GM19324 (cell line): ENCODE data around the gene SLC5A6.
"Not testable (repeated sequence)": the region's sequence is repeated elsewhere in the genome, so short reads cannot be mapped to it uniquely, and the experiment has no call there.

Experiments
- ATAC-seq: cut with Tn5 transposase; IDR thresholded peaks from one replicate; pipeline ENCODE4 v1.9.1; 2021; ENCODE audit warnings: mild to moderate bottlenecking, moderate library complexity; ENCODE audit not compliant: unreplicated experiment, low FRiP score

Gene SLC5A6

DNA sequence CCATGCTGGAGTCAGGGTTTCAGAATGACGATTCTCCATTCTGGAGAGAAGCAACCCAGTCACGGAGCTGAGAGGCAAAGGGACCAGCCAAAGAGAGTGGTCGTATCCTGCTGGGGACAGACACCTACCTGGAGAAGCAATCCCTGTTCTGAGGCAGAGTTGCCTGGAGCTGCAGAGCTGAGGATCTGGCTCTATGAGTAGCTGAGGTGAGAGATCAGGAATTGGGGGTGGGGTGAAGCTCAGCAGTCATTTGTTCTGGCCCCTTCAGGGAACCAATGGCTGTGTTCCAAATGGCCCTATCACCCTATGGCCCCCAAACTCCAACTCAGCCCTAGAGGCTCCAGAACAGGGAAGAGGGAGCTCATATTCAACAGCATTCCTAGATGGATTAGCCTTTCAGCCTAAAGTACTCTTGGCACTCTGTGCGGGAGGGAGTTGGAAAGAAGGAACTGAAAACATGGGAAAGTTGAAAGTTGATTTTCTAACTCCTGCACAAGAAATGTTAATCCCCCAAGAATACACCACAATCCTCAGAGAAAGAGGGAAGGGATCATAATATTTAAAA, 3.5 kb downstream of the SLC5A6 start:
- ATAC-seq = no peak

DNA sequence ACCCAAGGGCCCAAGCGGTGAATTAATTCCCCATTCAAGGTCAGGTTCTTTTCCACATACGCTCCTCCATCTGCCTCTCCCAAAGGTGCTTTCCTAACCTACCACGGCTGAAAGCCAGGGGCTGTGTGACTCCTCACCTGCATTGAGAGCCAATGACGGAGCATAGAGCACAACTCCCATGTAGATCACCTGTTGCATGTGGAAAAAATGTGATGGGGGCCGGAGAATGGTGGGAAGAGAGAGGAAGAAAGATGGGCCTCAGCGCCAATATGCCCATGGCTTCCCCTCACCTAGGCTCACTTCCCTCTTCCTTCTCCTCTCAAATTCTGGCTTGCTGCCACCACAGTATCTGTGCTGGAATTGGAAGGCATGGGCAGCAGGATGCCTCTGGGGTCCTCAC, 5.7 kb downstream of the SLC5A6 start:
- ATAC-seq = no peak

DNA sequence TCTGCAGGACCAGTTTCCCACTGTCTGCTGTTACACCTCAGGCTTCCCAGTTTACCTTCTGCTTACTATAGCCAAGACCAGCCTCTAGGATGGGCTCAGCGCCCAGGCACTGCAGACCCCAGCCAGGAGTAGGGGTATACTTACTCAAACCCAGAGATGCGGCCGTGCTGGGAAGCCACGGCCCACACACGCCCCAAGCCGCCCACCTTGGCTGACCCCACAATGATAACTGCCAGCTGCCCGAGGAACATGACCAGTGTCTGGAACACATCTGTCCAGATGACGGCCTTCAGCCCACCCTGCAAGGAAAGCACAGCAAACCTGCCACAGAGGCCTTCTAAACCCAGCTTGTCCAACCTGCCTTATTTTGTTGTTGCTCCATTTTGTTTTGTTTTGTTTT, 6.9 kb downstream of the SLC5A6 start:
- no peak for ATAC-seq

DNA sequence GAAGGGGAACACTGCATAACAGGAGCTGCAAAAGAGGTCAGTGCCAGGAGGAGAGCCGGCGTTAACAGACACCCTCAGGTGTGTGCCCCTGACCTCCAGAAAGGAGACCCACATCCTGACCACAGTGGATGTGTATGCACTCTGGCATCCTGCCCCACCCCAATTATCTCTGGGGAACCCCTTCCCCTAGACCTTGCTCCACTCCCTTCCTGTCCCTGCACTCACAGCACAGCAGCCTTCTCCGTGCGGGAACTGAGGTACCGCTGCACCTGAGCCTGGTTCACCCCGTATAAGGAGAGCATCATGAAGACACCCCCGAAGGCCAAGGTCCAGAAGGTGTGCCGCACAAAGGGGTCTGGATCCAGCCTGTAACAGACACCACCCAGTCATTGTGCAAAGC, 7.5 kb downstream of the SLC5A6 start:
- no peak for ATAC-seq

DNA sequence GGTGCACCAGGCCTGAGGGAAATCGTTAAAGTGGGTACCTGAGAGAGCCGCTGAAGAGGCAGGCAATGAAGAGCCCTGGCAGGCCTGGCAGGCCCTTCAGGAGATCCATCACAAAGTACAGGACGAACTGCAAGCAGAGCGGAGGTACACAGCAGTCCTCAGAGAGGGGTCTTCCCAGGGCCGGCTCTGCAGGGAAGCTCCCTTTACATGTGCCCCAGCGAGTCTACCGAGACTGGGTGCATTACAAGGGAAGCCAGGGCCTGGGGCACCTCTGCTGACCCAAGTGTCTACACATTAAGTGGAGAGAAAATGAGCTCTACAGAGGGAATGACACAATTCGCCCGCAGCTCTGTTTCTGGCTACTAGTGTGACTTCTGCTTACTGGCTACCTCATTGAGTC, 8.3 kb downstream of the SLC5A6 start:
- no peak for ATAC-seq

DNA sequence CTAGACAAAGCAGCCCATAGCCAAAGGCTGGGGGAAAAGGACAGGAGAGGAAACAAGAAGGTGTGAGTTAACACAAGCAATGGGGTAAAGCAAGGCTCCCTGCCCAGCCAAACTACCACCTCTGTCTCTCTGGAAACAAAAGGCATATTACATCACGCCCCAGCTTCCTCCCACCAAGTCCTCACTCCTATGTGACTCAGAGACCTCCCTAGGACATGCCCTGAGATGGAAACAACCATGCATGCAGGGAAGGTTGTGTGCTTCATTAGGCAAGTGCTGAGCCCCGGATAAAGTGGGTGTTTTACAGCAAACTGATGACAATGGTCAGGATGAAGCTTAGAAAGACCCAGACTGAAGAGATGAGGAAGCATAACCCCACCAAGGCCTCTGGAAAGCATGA, 9.2 kb downstream of the SLC5A6 start:
- ATAC-seq = no peak

DNA sequence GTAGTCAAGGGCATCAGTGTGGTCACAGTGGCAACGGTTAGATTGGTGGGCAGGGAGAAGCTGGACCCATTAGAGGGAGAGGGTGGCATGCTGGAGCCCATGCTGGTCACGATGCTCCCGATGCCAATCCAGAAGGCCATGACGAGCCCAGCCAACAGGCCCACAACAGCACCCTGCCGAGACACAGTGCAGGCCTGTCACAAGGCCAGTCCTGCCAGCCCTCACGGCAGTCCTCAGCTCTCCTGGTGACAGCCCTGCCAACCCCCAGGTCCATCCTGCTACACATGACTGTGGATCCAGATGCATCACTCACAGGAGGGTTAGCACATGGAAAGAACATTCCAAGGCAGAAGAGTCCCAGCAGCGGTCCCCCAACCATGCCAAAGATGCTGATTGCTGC, 10.4 kb downstream of the SLC5A6 start:
- no peak for ATAC-seq

DNA sequence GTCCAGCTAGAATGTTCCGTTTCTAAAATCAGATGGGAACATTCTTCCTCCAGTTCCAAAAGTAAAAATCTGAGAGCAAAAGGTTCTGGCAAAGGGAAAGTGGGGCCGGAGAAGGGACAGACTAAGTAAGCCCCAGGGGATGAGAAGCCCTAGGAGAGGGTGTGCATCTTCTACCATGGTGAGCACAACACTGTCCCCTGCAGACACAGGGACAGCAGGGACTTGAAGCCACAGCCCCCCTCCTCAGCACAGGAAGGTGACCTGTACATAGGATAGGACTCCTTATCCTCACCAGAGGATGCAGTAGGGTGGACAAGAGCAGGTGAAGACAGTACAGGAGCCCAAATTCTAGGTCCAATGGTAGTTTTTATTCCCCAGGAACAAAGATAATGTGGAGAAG, 12.8 kb downstream of the SLC5A6 start:
- ATAC-seq = no peak

DNA sequence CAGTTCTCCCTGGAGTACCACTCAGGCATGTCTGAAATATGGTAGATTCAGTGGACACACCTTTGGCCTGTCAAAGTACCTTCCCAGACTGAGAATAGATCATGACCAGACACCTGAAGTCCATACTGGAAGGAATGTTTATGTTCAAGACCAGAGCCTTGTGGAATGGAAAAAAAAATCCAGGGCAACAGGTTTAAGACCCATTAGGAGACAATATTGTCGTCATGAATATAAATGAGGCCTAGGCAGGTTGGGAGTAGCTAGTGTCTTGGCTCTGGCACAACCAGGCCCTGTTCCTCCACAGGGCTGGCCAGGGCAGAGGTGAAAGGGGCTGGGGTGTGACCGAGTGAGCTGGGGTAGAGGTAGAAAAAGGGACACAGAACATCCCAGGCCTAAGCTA, 13.4 kb downstream of the SLC5A6 start:
- no peak for ATAC-seq

DNA sequence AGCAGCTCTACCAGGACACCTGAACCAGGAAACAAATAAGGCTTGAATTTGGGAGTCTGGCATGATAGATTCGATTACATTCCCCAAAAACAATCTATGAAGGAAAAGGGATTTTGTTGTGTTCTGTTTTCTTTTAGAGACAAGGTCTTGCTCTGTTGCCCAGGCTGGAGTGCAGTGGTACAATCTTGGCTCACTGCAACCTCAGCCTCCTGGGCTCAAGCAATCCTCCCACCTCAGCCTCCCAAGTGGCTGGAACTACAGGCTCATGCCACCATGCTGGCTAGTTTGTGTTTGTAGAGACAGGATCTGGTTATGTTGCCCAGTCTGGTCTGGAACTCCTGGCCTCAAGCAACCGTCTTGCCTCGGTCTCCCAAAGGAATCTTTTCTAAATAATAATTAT, 14.0 kb downstream of the SLC5A6 start:
- not testable (repeated sequence) for ATAC-seq

DNA sequence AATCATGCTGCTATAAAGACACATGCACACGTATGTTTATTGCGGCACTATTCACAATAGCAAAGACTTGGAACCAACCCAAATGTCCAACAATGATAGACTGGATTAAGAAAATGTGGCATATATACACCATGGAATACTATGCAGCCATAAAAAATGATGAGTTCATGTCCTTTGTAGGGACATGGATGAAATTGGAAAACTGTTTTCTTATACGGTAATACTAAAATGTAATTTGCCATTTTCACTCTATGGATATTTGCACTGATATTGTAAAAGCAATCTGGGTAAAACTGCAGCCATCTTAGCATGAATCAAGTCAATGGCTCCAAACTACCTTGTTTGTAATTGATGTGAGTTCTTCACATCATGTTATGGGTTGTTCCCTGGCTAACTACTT, 16.3 kb downstream of the SLC5A6 start:
- not testable (repeated sequence) for ATAC-seq

DNA sequence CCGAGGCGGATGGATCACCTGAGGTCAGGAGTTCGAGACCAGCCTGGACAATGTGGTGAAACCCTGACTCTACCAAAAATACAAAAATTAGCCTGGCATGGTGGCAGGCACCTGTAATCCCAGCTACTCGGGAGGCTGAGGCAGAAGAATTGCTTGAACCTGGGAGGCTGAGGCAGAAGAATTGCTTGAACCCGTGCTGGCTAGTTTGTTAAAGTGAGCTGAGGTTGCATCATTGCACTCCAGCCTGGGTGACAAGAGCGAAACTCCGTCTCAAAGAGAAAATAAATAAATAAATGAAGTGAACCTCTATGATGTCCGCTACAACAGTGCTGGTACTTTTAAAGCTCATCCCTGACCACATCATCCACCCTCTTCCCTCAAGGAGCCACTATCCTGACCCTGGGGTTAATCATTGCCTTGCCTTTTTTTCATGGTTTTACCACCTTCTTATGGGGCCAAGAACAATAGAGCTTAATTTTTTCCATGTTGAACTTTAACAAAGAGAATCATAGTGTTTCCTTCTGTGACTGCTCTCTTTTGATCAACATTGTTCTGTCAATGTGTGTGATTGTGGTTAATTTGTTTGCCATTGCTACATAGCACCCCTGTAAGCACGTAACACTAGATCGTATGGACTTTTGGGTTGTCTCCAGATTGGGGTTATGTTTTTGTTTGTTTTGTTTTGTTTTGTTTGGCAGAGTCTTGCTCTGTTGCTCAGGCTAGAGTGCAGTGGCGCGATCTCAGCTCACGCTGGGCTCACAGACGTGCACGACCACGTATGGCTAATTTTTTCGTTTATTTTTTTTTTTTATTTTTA, 17.3 kb downstream of the SLC5A6 start:
- ATAC-seq = no peak

DNA sequence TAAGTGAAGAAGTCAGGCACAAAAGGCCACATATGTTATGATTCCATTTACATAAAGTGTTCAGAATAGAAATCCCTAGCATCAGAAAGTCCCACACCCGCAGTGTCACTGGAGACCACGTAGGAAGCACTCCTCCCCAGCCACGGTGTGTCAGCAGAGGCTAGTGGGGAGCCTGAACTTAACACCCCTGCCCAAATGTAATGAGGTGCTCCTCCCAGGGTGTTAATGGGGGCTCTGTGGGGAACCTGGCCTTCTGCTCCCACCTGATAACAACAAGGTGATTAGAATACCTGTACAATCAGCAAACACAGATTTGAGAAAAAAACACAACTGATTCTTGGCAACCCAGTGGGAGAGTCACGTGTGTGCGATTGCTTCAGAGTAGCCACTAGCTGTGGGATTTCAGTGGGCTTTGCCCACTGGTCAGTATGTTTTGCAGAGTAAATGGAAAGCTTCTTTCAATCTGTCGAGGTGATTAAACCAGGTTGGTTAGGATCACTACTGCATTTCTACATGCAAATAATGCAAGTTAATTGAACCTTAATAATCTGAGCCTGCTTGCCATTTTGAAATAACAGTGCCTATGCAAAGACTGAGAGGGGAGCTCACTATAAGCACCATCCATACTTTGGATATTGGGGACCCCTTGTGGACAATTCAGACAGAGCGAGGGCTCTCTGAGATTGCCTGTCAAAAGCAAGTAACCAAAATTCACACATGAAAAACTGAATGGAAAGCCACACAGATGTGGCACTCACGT, 20.8 kb downstream of the SLC5A6 start:
- ATAC-seq = no peak

DNA sequence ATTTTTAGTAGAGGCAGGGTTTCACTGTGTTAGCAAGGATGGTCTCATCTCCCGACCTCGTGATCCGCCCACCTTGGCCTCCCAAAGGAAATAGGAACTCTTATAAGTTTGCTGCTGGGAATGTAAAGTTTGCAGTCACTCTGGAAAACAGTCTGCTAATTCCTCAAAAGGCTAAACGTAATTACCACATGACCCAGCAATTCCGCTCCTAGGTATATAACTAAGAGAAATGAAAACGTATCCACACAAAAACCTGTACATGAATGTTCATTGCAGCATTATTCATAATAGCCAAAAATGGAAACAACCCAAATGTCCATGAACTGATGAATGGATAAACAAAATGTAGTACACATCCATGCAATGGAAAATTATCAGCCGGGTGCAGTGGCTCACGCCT, 22.1 kb downstream of the SLC5A6 start:
- no peak for ATAC-seq

DNA sequence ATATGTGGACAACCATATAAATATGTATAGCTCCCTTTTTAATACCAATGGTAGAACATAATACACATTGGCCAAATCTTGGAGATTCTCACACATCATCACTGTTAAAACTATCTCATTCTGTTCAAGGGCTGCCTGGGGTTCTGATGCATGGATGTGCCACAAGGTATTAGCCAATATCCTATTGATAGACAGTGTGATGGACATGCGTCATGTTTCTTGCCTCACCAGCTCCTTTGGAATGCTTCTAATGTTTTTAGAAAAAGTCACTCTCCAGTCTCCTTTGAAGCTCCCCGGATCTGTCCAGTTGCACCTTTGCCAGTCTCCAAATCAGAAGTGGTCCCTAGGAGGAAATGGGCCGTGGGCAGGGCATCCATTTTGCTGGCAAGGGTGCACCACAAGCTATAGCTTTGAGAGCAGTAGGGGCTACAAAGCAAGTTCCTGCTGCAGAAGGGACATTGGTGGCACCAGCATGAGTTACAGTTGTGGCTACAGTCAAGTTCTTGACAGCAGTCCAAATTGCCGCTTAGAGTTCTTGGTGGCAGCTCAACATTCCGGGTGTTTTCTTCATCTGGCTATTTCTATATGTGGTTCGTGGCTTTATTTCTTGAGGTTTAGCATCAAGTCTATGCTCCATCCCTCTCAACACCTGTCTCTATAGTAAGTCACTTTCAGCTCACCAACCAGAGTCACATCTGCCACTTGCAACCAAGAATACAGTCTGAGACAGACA, 25.3 kb downstream of the SLC5A6 start:
- no peak for ATAC-seq

DNA sequence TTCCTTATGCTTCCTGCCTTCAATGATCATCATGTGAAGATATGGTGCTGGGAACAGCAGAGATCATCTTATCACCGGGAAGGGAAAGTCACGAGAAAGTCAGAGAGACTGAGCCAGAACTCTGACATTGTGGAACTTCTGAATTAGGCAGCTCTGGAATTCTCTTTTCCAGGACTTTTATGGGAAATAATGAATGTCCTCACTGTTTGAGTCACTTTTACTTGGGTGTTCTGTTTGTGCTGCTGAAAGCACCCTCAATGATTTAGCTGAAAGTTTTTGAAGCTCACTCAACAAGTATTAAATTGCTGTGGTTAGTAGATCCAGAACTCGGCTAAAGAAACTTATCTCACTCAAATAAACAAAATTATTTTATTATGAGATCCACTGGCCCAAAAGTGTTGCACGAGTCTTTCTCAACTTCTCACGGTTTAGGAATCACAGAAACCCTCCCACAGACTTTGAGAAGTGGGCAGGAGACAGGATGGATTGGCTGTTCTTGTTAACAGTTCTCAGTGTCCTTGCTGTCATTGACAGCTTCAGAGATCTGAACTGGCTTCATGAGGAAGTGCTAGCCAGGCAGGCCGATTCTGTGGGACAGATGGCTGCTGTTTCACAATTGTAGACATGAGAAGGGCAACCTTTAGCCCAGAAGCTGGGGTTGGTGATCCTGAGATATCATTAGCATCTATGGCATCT, 26.6 kb downstream of the SLC5A6 start:
- no peak for ATAC-seq

DNA sequence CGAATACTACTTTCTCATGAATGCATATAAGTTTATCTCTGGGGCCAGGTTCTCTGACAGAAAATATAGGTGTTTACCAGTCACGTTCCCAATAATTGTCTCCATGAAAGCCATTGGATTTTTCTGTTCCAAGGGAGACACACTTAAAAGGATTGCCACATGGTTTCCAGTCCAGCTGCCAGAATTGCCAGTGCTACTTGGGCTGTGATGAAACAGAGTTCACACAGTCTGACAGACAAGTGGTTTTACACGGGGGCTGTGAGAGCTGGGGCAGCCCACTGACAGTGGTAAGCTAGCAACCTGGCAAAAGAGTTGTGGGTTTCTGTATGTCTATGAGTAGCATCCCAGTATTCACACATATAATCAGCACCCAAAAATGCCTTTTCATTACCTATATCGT, 28.0 kb downstream of the SLC5A6 start:
- no peak for ATAC-seq

DNA sequence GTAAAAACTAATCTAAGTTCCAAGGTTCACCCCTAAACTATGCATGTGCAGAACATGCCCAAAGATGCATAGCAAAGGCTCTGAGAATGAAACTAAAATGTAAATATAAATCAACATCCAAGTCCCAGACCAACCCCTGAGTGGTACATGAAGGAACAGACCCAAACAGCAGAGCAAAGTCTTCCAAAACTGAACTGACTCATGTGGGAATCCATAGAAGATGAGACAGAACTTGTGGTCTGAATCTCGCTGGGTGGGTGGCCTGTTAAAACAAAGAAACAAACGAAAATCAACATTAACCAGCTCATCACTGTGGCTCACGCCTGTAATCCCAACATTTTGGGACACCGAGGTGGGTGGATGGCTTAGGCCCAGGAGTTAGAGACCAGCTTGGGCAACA, 29.7 kb downstream of the SLC5A6 start:
- no peak for ATAC-seq

DNA sequence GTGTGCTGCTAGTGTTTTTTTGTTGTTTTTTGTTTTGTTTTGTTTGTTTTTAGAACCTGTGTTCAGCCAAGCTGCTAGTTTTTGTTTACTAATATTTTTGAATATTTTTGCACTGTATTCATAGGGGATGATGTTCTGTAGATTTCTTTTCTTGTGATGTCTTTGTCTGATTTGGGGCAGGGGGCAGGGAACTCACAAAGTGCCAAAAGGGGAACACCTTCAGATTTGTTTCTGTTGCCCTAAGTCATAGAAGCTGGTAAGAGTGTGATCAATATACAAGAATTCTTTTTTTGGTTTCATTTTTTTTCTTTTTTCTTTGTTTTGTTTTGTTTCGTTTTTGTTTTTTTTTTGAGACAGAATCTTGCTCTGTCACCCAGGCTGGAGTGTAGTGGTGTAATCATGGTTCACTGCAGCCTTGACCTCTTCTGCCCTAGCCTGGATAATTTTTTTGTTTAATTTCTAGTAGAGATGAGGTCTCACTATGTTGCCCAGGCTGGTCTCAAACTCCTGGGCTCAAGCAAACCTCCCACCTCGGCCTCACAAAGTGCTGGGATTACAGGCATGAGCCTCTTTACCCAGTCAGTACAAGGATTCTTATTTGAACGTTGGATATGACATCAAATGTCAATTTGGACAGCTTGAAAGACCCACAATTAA, 32.6 kb downstream of the SLC5A6 start:
- no peak for ATAC-seq

DNA sequence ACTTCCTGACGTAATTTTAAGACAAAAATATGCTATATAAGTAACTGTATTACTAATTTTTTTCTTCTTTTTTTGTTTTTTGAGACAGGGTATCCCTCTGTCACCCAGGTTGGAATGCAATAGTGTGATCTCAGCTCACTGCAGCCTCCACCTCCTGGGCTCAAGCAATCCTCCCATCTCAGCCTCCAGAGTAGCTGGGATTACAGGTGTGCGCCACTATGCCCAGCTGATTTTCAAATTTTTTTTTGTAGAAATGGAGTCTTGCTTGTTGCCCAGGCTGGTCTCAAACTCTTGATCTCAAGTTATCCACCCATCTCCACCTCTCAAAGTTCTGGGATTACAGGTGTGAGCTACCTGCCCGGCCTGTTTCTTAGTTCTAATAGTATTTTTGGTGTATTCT, 33.6 kb downstream of the SLC5A6 start:
- ATAC-seq = no peak
